SU-DHL-6 (cell line): ENCODE measurements around the gene PCSK2.

Experiments used
- EZH2phosphoT487 ChIP-seq: fragments of 200-600 bp; sonication (generic), shearing (Covaris generic); conservative IDR thresholded peaks from 2 replicates; pipeline ENCODE4 v1.6.1; 2018; ENCODE audit warnings: mild to moderate bottlenecking, antibody characterized with exemption, low read length, moderate library complexity, mixed read lengths
- TF ChIP-seq, protein P1 (sequence below): fragments of 200-600 bp; sonication (generic); IDR thresholded peaks from one replicate; pipeline ENCODE4 v1.5.1; 2017; ENCODE audit warnings: antibody characterized with exemption, mild to moderate bottlenecking, low read length, moderate library complexity; ENCODE audit not compliant: insufficient read depth, poor library complexity, severe bottlenecking

GRCh38 chr20:17385798-17386197, 159.0 kb downstream of the PCSK2 start:
- TF ChIP-seq, protein P1, sequence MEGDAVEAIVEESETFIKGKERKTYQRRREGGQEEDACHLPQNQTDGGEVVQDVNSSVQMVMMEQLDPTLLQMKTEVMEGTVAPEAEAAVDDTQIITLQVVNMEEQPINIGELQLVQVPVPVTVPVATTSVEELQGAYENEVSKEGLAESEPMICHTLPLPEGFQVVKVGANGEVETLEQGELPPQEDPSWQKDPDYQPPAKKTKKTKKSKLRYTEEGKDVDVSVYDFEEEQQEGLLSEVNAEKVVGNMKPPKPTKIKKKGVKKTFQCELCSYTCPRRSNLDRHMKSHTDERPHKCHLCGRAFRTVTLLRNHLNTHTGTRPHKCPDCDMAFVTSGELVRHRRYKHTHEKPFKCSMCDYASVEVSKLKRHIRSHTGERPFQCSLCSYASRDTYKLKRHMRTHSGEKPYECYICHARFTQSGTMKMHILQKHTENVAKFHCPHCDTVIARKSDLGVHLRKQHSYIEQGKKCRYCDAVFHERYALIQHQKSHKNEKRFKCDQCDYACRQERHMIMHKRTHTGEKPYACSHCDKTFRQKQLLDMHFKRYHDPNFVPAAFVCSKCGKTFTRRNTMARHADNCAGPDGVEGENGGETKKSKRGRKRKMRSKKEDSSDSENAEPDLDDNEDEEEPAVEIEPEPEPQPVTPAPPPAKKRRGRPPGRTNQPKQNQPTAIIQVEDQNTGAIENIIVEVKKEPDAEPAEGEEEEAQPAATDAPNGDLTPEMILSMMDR: no peak
- TF ChIP-seq EZH2phosphoT487: no peak
